ENCODE data around the gene MYO3B. TPM values are rescaled to one million over a fixed set of nuclear protein-coding genes. Genes with fewer than 3 reads are reported as not detected.
"Not testable (repeated sequence)": the region's sequence is repeated elsewhere in the genome, so short reads cannot be mapped to it uniquely, and the experiment has no call there.

MYO3B gene
- total RNA-seq, 1 experiment from 2014 or later: not detected

DNA sequence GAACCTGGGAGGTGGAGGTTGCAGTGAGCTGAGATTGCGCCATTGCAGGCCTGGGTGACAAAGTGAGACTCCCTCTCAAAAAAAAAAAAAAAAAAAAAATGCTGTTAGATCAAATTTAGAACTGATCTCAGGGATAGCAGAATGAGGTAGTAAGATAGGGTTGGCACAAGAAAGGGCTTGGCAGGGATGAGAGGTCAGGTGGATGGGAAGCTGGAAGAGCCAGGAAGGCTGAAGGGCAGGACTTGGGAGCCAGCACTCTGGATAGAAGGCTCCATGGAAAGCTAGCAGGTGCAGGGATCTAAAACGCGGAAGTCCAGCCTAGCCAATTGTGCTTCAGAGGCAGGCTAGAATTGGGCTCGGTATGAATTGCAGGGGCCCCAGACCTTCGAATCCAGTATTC is 286.3 kb downstream of the MYO3B start:
- no peak for DNase-seq (ENCODE audit: low read depth)

DNA sequence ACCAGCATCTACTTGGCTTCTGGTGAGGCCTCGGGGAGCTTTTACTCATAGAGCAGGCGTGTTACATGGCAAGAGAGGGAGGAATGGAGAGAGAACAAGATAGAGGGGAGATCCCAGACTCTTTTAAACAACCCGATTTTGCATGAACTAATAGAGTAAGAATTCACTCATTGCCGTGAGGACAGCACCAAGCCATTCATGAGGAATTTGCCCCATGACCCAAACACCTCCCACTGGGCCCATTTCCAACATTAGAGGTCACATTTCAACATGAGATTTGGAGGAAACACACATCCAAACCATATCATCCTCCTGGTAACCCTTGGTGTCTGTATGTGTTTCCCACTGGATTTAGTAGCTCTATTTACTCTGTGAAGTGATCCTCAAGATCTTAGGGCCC is 287.3 kb downstream of the MYO3B start:
- peak; percentile 38 for DNase-seq (ENCODE audit: low read depth)

DNA sequence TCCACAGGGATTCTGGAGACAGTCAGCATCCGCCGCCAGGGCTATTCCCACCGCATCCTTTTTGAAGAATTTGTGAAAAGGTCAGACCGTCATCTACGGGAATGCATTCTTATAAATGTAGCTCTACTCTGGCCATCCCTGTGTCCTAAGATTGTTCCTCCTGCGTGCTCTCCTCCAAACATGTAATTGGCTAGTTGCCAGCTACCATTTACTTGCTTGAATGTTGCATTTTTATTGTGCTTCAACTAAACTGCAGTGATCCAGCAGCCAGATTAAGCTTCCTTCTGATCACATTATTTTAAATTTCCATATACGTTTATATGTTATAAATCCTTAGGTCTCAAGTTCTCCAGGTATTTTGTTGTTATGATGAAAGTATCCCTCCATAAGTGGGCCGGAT is 288.7 kb downstream of the MYO3B start:
- no peak for DNase-seq (ENCODE audit: low read depth)

DNA sequence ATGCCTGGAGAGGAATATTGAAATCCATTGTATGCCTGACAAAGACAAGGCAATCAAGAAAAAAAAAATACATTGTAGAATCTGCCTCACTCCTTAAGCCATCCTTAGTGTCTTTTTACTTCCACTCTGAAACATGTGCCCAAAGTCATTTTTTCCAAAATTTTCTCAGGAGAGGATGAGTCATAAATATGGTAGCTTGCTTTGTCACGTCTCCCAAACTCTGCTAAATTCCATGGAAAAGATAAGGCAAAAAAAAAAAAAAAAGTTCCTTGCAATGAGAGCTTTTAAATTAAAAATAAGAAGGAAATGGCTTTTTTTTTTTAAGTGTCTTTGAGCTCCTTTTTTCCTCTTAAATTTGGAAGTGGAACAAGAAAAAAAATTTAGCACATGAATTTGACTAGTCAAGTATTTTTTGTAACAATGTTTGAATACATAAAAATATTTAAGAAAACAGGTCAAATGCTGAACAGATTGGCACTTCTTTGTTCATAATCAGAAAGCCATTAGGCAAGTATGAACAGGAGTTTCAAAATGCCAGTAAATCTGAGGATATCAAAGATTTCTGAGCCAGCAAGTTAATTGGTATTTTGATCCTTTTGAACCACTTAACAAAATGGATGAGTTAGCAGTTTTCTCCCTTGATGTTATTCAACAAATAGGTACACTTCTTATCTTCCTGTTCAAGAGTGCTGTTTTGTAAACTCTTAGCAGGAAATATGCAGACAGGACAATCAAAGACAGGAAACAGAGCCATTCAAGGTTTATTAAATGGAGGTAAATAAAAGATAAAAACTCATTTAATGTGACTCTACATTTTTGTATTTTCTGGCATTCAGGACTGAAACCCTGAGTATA is 289.8 kb downstream of the MYO3B start:
- DNase-seq (ENCODE audit: low read depth): peak; percentile 22

DNA sequence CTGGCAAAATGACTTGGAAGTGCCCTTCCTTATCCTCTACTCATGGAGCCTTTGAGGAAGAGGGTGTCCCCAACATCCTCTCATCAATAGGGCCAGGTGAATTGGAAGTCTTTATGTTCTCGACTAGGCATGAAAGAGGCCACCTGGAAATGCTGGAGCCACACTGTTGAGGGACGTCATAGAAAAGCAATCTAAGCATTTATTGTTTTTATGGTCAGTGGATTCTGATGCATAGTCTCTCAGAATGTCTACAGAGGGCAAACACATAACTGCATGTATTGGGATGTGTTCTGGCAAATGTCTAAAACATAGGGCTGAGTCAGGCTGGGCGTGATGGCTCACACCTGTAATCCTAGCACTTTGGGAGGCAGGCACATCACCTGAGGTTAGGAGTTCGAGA is 290.6 kb downstream of the MYO3B start:
- DNase-seq (ENCODE audit: low read depth): no peak

DNA sequence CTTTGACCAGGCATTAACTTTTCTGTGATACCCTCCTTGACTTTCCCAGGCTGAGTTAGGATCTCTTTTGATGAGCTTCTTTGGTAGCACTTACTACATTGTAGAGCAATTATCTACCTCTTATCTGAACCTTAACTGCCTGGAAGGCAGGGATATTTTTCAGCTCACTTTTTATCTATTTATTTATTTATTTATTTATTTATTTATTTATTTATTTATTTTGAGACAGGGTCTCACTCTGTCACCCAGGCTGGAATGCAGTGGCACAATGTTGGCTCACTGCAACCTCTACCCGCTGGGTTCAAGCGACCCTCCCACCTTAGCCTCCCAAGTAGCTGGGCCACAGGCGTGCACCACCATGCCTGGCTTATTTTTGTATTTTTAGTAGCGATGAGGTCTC is 294.6 kb downstream of the MYO3B start:
- DNase-seq (ENCODE audit: low read depth): not testable (repeated sequence)

DNA sequence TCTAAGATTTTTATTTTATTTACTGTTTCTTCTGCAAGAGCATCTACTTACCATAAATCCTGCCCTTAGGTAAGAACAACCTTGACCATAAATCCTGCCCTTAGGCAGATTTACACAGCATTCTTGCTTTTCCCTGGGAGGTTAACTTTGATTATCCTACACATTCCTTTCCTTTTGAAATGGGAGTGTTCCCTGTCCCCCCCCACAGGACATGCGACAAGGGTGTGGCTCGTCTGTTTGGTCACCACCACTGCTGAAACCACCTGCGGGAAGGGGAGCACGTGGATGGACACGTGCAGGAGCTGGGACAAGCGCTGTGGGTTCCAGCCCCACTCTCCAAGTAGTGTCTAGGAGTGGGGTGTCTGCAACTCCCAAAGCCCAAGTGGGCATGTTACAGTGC is 297.9 kb downstream of the MYO3B start:
- DNase-seq (ENCODE audit: low read depth): no peak

DNA sequence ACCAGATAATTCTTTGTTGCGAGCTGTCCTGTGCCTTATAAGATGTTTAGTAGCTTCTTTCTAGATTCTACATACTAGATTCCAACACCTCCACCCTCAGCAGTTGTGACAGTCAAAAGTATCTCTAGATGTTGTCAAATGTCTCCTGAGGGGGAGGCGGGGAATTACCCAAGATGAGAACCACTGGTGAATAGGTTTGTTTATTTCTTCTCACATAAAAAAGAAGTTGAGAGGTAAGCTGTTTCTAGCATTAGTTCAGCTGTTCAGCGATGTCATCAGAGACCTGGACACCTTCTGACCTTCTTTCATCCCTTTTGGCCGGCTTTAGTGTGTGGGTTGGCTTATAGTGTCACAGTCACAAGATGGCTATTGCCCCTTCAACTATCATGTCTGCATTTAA is 299.7 kb downstream of the MYO3B start:
- DNase-seq (ENCODE audit: low read depth): no peak

DNA sequence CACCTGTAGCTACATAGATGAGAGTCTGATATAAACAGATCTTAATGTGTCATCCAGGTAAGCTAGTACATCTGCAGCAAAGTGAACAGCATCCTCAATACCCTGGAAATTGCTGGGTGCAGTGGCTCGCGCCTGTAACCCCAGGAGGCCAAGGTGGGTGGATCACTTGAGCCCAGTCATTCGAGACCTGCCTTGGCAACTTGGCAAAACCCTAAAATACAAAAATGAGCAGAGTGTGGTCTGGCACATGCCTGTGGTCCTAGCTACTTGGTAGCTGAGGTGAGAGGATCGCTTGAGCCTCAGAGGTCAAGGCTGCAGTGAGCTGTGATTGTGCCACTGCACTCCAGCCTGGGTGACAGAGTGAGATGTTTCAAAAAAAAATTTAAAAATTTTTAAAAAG is 303.3 kb downstream of the MYO3B start:
- no peak for DNase-seq (ENCODE audit: low read depth)

DNA sequence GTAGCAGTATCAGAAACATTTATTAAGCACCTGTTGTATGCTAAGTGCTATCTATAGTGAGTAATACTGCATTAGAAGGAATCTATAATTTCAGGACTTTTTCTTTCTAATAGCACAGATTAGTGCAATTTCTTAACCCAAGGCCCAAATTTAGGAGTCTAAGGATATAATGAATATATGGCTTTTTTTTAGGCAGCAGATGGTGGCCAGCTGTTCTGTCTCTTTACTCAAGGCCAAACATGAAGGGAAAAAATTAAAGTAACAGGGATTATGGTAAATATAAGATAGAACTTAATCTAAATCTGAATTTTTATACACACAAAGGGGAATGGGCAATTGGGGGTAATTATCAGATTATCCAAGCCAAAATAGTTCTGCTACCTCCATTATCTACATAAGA is 306.6 kb downstream of the MYO3B start:
- DNase-seq (ENCODE audit: low read depth): no peak

DNA sequence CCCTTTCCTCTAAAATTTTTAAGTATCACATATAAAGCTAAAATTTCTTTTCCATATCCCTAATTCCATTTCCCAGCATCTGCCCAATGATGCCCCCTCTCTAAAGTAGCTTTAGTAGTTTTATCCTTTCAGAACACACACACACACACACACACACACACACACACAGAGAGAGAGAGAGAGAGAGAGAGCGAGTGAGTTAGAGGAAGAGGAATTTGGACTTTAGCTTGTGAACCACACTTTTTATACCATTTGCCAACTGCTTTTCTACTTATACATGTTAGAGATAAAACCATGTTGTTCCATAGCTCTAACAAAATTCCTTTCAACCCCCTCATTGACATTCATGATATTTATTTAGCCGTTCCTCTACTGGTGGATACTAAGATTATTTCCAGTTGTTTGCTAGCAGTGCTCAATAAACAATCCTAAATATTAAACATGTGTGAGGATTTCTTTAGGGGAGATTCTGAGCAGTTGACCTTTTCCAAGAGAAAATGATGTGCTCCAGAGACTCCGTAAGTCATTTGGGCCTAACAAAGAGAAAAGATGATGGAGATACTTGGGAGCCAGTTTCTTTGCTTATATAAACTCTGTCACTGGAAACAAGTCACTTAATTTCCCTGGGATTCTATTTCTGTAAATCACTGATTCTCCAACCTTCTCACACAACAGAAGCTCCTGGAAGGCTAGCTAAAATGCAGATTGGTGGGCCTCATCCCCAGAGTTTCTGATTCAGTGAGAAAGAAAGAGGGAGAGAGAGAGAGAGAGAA is 307.5 kb downstream of the MYO3B start:
- DNase-seq (ENCODE audit: low read depth): no peak

DNA sequence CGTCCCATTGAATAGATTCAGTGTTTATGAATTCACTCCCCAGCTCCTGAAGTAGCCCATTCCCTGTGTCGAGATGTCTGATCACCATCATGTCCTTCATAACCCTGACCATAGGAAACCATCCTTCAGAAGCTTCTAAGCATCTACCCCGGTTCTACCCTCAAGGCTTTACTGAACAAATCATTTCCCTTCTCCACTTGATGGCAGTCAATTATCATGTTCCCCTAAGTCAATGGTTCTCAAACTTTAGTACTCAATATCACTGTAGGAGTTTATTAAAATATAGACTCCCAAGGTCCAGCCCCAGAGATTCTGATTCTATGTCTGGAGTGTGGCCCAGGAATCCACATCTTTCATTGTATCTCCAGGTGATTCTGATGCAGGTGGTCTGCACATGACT is 308.8 kb downstream of the MYO3B start:
- no peak for DNase-seq (ENCODE audit: low read depth)

DNA sequence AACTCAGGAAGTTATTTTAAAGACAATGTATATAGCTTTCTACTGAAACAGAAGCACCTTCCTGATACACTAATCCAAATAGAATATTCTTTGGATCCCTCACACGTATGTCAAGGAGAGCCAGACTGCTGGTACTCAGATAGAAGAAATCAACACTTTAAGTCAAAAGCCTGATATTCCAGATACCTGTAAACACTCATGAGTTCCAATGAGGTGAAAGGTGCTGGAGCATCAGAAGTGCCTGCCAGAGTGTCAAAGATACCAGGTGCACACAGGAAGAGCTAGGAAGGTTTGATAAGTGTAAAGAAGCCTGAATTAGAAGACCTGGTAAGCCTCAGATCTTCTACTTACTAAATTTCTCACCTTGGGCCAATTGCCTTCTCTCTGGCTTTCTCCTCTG is 310.9 kb downstream of the MYO3B start:
- no peak for DNase-seq (ENCODE audit: low read depth)

DNA sequence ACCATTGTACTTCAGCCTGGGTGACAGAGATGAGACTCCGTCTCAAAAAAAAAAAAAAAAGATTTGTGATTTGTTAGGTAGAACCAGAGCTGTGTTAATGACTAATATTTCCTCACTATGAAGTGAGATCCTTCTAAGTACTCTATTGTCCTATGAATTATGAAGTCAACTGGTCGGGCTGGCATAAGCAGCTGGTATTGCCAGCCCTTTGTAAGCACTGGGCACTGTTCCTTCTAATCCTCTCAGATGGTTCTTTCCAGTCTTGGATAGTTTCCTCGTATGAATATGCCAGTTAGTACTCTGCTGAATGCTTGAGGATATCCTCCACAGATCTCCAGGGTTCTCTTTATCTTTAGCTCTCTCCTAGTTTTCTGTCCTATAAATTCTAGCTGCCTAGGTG is 314.1 kb downstream of the MYO3B start:
- no peak for DNase-seq (ENCODE audit: low read depth)

DNA sequence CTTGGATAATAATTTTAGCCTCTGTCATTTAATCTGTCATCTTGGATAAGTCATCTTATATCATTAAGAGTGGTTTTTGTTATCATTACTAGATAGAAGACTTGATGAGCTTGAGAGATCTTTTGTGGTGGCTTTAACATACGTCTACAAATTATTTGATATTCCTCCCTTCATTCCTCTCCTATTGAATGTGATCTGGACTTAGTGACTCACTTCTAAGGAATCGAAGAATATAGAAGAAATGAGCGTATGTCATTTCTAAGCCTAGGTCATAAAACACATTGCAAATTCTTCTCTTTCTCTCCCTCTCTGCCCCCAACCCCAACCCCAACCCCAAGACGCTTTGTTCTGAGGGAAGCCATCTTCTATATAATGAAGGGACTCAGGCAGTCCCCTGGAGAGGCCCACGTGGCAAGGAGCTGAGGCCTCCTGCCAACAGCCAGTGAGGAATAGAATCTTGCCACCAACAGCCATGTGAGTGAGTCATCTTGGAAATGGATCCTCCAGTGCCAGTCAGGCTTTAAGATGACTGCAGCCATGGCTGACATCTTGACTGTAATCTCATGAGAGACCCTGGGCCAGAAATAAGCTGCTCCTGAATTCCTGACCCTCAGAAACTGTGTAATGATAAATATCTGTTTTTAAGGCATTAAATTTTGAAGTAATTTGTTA is 315.6 kb downstream of the MYO3B start:
- peak; percentile 68 for DNase-seq (ENCODE audit: low read depth)

DNA sequence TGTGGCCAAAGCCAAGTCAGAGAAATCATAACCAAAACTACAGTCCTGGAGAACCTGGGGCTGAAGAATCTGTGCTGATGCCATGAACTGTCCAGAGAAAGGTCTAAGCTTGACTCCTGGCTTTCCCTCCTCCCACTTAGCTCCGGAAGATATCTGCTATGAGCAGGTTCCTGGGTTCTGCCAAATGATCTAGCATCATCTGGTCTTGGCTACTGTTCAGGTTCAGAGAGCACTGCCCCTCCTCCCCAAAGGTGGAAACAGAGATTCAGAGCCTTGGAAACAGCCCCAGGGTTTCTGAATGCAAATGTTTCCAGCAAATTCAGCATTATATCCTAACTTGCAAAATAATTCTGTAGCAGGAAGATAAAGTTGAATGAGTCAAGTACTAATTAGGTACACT is 317.9 kb downstream of the MYO3B start:
- no peak for DNase-seq (ENCODE audit: low read depth)

DNA sequence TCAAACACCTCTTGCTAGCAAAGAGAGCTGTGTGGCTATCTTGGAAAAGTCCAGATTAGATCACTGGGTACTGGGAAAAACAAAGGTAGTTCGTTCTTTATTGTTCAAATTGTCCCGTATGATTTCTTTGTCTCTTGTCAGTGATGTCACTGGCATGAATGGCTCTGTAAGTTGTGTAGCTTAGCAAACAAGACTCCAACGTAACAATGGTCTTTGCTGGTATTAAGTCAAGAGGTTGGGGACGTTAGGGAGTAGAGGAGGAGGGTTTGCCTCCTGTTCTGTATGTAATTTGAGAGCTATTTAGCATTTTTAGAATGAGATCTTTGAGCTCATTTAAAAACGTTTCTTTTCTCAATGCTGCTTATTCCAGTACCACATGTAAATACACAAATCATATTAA is 320.7 kb downstream of the MYO3B start:
- no peak for DNase-seq (ENCODE audit: low read depth)

DNA sequence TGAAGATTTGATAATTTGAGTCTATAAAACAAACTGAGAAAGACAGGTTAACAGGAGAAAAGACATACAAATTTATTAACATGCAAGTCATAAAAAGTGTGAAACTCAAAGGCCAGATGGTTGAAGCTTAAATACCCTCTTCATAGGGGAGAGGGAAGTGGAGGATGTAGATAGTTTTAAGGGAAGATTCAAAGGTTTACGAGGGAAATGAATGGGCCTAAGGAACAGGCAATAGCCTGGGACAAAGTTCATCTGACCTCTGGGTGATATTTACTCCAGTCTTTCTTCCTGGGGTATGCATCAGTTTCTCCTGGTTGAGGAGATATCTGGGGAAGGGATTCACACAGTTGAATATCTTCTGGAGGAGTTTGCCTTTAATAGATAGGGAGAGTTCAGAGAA is 322.2 kb downstream of the MYO3B start:
- no peak for DNase-seq (ENCODE audit: low read depth)

DNA sequence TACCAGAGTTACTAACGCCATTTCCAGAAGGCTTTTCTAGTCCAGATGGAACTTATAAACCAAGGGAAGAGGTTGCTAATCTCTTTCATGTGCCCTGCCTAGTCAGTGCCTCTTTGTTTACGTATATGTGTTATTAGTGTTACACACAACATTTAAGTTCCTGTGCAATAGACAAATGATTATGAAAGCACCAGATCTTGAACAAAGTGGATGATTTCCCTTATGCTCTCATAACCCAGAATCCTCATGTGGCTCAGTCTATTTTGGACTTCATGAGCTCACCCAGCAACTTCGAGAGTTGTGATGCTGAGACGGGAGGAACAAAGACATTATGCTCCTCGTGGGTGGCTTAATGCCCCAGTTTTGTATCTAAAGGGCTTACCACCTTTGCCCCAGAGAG is 322.8 kb downstream of the MYO3B start:
- DNase-seq (ENCODE audit: low read depth): no peak

DNA sequence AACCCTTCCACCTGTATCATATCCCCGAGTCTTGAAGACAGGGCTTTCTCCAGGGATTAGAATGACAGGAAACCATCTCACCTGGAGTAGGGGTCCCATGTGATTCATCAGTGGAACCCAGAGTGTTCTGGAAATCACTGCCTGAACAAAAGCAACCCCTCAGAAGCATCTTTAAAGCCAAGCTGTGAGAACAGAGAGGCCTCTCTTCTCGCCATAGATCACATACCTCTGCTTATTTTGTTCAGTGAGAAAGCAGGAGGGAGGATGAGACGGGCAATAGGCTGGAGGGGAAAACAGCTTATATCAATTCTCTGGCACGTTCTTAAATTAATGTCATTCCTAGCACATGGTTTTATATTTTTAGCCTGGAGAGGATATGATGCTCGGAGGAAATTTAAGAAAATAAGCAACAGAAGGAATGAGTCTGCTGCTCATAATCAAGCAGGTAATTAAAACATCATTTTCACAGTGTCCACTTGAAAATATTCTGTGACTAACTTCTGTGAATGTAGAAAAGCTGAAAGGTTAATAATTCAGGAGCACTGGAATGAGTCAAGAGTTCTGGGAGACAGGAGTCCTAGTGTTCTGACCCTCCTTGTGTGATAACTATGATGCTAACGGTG is 323.6 kb downstream of the MYO3B start:
- no peak for DNase-seq (ENCODE audit: low read depth)

DNA sequence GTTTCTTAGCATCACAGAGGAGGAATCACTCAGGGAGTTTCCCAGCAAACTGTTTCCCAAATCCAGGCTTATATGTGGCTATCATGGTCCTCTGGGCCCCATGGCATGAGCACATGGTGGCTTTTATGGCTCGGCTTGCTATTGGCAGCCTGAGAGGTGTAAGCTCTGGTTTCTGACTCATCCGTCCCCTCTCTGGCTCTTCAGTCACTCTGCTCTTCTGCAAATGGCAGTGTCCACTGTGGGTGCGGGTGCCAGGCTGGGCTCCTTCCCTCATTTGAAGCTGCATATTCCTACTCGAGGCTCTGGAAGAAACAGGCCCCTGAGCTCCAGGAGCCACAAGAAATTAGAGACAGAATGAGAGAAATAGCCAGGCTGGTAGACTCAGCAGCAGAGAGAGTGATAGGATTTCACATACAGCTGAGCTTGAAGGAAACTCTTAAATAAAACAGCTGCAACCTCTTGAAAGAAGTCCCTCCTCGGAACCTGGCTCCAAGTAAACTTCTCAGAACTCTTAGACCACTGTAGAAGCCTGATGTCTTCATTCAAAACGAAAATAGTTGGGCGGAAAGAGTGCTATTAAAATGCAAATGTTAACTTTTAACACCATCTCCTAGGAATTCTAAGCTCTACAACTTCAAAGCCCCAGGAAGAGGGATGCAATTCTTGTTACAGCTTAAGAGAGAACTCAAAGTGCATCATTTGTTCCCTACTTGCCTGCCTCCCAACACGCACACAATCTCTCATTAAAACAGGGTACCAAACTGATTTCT is 324.6 kb downstream of the MYO3B start:
- DNase-seq (ENCODE audit: low read depth): no peak
